NCI-H187 (cell line): Measurements from ENCODE around the gene RASEF.

Experiments
- DNase-seq, 2 experiments: peaks; one replicate each; lab custom pipeline; 2025; lab: John Stamatoyannopoulos, UW

Gene RASEF

DNA sequence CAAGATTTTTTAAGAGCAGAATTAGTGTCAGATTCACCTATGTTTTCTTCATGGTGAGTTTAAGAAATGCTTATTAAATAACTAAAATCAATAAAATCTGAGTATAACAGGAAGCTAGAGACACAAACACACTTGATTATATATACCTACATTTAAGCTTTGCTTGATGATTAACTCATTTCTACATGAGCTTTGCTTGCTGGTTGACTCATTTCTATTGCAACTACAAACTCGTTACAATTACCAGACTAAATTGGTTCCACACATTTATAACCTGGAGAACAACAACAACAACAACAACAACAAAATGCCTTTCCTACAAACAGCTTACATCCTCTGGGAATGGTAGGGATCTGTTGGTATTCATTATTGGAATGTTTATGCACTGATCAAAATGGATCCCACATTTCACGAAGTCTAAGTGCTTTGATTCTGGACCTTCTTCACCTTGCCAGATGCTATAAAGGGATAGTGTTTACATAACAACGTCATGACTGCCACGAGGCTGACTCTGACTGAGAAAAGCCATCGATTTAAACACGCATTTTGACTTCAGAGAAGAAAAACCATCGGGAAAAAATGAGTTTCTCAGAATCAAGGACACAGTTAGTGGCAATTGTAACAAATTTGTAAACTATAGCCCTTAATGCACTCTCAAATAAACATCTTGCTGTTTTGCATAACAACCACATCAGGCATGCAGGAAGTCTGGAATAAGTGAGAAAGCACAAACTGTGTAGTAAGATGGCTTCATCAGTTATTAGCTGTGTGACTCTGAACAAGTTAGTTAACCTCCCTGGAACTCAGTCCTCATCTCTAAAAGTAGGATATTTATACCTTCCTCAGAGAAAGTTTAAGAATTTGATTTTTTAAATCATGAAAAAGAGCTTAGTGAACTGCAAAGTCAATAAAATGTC lies 49.8 kb downstream of the RASEF start:
- no peak for DNase-seq

DNA sequence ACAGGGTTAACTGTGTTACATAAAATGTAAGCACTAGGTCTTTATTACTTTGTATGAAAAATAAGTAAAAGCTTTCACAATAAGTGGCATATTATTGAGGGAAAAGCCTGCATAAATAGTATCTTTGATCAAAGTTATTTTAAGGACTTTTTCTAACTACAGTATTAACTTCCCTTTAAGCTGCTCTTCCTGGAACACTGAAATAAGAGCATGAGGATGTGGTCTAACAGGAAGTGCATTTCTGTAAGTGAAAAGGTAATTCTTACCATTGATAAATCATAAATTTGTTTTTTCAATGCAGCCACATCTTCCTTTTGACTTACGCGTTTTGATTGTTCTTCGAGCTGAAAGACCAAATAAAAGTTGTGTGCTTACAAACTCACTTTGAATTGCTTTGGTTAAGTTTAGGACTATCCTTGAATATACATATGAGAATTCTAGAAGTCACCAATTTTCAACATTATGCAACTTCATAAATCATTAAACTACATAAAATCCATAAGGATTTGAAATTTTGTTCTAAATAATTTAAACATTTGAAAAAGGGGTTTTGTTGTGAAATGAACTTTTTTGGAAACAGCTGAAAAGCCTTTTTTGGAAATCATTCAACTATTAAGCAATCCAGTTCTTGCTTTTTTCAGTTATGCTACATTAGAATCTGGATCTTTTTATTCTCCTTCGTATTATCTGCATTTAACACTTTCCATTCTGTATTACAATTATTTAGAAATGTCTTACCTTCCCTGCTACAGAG lies 50.6 kb downstream of the RASEF start:
- no peak for DNase-seq

DNA sequence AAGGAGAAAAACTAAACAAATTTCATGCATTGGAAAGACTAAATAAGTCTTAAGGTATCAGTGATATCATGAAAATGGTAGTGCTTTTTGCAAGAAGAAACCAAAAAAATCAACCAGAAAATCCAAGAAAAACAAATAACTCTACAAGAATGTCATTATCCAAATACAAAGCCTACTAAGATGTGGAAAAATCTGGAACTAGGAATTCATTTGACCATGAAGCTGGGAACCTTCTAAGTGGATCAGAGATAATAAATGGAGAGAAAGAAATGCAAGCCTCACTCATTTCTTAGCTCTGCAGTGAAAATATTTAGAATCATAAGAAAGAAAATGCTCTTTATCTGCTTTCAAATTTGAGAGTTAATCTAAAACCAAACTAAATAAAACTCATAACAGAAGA lies 51.3 kb downstream of the RASEF start:
- no peak for DNase-seq

DNA sequence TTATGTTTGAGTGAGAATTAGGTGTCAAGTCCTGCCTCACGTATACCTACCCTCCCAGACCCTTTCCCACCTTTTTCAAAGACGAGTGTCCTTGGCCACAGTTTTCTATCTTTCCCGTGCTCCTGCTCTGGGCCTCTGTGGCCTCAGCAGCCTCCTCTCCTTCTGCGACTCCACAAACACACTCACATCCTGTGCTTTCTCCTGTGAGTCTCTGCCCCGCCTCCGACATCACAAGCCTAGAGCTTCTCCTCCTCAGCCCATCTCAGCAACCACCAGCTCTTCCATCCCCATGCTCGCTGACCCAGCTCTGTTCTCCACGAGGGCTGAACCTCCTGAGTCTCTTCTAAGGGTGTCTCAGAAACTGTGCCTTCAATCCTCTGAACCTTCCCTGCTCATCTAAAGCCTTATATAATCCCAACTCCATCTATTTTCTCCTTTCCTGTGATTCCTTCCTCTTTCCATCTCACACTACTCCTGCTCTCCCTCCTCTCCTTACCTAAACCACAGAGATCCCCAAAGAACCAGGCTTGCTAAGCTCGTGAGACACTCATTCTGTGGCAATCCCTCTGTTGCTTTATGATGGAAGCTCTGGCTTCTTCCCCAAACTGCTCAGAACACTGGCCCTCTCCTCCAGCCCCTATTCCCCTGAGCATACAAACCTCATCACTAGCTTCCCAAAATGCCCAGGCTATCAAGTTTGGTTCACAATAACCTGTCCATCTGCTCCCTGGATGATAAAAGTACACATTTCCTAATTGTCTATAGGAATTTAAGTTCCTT lies 55.2 kb downstream of the RASEF start:
- DNase-seq, result no peak

DNA sequence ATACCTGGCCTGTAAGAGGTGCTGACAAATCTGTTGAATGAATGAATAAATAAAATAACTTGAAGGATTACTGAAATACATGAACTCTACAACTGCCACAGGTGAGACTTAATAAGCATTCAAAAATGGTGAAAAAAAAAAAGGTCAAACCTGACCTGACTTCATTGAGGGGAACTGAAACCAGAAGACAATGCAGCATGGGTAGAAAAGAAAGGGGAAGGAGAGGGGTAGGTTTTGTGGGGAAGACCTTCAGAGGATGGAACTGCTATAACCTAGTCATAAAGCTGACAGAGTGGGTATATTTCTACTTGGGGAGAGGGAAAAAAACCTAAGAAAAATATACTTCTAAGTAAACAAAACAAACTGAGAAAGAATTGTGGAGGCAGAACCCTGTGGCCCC lies 56.6 kb downstream of the RASEF start:
- DNase-seq, result no peak

DNA sequence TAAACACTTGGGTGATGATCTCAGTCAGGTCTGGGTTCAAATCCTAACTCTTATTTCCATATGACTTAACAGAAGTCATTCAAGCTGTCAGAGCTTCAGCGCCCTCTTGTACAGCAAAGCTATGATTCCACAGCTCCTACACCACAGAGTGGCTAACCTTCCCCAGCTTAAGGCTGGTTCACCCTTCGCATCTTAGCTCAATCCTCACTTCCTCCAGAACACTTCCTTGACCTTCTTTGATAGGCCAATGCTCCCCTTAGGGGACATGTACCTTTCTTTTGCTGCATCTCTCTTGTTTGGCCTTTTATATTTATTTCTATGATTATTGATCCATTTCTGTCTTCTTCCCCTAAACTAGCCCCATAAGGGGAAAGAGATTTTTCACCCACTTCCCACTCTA lies 57.0 kb downstream of the RASEF start:
- no peak for DNase-seq

DNA sequence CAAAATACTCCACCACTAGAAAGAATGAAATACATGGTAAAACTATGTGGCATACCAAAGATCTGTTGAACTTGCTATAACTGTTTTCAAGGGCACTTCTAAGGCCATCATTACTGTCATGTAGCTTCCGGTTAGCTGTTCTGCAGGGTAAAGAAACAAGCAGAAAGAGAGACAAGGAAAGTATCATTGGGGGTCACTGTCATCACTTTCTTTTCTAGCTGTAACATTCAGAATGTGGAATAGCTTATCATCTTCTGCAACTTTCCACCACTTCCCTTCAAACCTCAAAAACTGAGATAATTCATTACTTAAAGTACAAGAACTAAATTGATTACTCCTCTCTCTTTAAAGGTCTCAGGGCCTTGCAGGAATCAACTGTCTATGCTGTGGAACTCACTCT lies 57.6 kb downstream of the RASEF start:
- DNase-seq, result no peak

DNA sequence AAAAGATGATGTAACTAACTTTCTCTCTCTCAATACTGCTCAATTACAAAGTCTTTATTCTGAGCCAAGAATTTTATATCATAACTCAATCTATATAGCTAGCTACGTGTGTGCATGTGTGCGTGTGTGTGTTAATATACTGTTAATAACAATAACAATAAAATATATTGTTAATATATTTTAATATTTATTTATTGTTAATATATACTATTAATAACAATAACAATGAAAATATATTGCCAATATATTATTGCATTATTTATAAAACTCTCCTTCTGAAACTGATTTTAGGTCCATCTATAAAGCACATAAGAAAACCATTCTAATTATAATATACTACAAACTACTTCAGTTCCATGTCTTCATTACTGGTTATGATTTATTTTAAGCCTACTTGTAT lies 60.6 kb downstream of the RASEF start:
- no peak for DNase-seq

DNA sequence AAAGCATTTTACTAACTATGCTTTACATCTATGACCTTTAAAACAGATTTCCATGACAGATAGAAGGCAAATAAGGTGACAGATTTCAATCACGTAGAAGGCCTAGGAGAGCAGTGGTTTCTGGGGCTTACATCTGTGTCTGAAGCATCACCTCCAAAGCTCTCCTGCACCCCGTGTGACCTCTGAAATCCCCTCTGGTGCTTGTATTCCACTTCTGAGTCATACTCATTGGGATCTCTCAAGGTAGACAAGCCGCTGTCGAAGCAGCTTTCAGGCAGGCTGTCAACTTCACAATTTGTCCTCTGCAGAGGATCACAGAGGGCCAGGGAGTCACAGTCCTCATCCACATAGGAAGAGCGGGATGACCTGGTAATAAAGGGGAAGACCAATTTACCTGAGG lies 62.2 kb downstream of the RASEF start:
- no peak for DNase-seq

DNA sequence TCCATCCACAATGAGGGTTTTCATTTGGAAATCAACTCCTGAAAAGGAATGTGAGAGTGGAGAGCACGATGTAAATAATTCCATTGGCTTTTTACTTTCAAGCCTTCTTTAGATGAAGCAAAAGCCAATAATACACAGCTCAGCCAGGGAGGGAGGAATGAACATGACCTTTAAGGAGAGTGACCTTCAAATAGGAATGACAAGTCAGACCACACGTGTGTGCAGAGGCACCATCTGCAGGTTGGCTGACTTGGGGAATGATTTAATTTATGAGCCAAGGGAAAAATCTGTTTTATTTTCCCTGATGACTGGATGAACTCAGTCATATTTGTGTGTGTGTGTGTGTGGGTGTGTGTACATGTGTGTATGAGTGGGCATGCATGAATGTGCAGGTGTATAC lies 64.5 kb downstream of the RASEF start:
- DNase-seq, result no peak

DNA sequence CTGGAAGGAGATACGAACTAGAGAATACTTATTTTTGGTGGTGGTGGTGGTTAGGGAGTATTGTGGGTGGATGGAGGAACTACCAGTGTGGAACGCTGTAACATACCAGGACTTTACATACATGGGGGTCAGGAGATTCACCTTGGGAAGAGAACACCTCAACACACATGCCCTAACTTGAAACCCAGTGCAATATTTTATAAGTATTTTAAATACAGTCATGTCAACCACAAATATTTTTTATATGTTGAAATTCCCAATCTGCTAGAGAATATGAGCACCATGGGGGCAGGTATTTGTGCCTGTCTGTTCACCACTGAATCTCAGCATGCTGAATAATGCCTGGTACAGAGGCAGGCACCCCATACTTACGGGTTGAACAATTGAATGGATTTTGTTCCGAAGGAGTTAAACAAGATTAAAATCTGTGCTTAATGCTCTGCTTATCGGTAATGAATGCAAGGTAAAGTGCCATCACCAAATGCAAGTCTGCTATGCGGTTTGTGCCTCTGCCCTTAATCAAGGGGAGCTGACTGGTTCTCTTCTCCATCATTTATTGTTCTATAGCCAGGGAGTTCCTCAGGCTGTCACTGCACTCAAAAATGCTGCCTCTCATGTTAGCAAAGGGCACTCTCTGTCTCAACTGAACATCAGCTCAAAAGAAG lies 65.3 kb downstream of the RASEF start:
- DNase-seq, result no peak

DNA sequence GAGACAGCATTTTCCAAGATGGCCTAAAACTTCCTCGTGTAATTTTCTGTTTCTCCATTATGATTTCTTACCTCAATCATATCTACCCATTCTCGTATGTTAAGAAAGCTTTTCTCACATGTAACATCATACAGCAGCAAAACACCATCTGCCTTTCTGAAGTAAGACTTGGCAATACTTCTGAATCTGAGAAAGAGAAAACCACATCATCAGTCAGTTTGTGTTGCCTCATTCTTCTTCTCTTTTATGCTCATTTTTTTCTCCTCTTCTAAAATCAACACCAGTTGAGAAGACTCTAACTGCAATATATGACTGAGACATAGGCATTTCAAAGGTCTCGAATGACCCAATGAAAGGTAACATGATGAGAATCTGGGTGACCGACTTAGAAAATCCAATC lies 66.0 kb downstream of the RASEF start:
- DNase-seq, result no peak

DNA sequence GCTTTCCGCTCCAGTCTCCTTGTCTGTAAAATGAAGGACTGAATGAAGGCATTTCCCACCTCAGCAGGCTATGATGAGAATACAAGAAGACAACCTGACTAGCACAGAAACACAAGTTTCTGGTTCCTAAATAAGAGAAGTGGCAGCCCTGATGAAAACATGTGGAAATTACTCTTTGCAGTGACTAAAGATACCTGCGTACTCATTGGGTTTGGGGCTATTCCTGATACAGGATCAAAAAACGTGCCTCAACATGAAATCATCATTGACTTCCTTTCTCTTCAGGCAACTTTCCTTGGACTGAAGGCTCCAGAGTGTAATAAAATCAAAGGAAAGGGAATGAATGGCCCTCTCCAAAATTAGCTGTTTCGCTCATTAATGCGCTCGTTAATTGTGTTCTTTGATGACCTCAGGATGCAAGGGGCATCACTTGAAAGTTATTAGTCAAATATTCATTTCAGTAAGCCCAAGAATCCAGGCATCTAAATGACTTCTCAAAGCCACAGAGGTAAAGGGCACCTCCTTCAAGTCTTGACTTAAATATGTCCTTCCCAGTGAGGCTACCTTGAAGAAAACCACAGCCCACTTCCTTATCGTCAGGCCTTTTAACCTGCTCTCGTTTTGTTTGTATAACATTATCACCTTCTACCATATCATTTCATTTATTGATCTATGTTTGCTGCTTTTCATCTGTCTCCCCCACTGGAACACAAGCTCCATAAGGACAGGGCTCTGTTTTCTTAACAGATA lies 68.9 kb downstream of the RASEF start:
- no peak for DNase-seq

DNA sequence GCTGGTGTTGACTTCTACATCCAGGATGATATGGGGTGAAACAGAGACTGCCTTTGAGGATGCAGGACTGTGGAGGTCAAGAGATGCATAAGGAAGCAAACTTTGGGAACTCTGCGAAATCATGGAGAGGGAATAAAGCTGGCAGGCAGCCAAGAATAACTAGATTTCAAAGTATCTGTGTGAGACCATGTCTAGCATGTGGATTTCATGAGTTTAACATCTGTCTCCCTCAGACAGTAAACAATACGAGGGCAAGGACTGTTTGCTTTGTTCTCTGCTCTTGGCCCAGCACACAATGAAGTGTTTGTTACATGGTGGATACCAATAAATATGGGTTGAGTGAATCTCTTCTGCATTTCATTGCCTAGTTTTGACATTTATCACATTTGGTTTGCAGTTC lies 71.3 kb downstream of the RASEF start:
- DNase-seq, result no peak

DNA sequence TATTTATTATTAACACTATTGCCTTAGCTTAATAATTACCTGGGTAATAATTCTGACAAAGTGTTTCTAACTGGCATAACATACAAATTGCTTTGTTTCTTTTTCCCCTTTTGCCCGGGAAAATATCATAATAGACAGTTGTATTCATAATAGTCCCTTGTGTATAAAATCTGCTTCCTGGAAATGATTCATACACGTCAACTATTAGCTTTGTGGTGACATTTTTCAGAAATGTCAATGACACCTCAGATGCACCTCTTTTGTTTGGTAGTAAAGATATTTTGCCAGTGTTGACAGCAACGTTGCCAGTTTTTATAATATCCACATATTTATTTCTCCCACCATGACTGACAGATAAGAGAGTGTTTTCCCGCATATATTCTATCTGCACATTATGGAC lies 73.0 kb downstream of the RASEF start:
- DNase-seq, result no peak

DNA sequence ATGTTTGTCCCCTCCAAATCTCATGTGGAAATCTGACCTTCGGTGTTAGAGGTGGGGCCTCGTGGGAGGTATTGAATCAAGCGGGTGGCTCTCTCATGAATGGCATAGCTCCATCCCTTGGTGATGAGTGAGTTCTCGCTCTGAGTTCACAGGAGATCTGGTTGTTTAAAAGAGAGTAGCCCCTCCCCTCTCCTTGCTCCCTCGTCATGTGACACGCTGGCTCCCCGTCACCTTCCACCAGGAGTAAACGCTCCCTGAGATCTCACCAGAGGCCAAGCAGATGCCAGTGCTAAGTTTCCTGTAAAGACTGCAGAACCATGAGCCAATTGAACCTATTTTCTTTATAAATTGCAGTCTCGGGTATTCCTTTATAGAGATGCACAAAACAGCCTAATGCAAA lies 74.5 kb downstream of the RASEF start:
- DNase-seq, result no peak

DNA sequence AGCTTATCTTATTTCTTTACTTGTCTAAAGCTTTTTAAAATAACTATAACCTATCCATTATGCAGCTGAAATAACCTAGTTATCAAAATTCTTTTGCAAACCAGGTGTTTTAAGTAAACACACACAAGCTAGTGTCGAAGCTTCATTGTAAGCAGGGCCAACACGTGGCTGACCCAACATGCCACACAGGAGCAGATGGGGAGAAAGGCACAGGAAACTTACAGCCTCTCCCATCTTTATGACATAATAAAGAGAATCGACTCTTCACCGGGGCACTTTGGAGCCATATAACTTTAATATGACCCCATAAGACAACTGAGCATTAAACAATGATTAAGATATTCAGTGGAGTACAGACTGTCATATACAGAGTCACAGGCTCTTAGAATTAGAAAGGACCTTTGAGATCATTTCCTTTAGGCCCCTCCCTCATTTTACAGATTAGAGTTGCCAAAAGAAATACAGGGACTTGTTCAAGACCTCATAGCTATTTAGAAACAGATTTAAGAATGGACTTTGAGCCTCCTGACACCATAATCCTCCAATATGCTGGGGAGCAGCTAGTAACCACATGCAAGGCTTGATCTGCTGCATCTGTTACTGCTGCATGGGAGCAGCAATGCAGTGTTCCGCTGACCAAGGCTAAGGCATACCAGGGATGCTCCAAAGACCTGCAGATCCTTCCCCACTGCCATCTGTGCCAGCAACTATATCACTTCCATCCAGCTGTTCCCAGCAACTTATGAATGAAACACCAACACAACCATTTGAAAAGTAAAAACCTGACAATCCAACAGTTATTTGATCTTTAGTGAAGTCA lies 75.4 kb downstream of the RASEF start:
- no peak for DNase-seq

DNA sequence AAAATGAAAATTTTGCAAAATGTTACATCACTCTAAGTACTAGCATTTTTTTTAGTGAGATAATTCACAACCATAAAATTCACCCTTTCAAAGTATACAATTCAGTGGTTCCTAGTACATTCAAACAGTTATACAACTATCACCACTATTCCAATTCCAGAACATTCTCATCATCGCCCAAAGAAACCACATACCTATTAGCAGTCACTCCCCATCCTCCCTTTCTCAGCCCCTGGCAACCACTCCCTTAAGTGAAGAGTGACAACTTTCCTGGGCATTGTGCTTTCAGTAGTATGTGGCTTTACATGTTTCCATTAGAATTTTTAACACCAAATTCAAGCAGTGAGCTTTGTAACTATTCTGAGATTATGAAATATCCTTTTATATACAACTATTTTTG lies 81.4 kb downstream of the RASEF start:
- DNase-seq, result no peak

DNA sequence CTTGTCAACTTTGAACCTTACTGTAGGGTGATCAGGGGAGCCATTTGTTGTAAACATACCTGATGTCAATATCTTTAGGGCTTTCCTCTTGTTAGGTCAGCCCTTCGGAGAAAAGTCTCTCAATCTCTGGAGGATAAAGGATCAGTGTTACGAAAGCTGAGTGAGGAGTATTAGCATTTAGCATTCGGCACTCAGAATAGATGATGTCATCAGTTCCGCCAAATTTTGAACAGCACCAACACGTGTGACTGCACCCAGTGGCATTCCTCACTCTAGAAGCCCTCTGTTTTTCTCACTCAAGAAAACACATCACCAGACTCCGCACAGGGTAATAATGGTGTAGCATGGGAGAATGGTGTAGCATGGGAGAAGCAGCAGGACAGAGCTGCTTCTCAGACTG lies 87.8 kb downstream of the RASEF start:
- DNase-seq, result no peak

DNA sequence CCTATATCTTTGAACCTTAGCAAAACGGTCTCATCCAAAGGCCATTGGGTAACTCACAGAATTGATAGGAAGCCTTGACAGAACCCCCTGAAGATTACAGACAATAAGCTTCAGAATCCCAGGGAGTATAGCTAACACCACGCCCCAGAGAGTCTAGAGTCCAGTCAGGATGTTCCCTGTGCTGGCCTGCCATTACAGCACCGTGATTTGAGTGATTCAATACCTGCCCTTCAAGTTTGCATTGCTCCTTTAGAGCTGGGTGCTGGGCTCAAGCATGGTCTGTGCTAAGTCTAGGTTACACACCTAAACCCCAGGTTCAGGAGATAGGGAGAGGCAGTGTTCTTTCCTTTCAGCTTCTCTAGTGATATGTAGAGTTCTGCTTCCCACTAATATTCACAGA lies 90.5 kb downstream of the RASEF start:
- DNase-seq, result no peak

DNA sequence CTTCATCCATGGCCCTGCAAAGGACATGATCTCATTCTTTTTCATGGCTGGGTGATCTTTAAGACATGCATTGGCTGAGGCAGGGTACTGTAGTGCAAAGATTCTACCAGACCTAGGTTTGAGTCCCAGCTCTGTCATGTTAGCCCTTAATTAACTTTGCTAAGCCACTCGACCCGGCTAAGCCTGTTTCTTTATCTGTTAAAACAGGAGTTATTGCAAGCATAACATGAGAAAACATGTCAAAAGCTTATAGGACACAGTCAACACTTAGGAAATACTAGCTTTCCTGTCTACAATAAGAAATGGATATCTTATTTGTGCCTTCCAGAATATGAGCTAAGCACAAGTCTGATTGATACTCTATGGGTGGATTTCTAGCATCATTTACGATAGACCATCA lies 92.6 kb downstream of the RASEF start:
- DNase-seq, result no peak
